A549 (cell line): ENCODE data around the gene ZNF526. TPM values are rescaled to one million over a fixed set of nuclear protein-coding genes. Genes with fewer than 3 reads are reported as not detected.

Experiments used
- BHLHE40 ChIP-seq: IDR thresholded peaks from 2 replicates; pipeline ENCODE4 v1.6.1; 2012; ENCODE audit warnings: low read depth, low read length, inconsistent platforms
- CHD2 ChIP-seq: fragments of 150-350 bp; IDR thresholded peaks from 2 replicates; pipeline ENCODE4 v1.6.1; 2014; ENCODE audit warnings: low read length; ENCODE audit not compliant: partially characterized antibody
- CTCF ChIP-seq: fragments of >200 bp; sonication (Bioruptor Twin); formaldehyde crosslinking; IDR thresholded peaks from 3 replicates; pipeline ENCODE4 v1.5.1; 2016
- FOSL2 ChIP-seq, 2 experiments: fragments of 450-650 bp in 1 of 2; fragments of >200 bp in 1 of 2; sonication (Bioruptor Twin) in 1 of 2; formaldehyde crosslinking; IDR thresholded peaks; 2 replicates each; pipeline versions ENCODE4 v1.5.0 to v1.6.1; 2016 to 2020; ENCODE audit warnings: mild to moderate bottlenecking in 1 of 2, moderate library complexity in 1 of 2
- FOXS1 ChIP-seq: fragments of 250-450 bp; sonication (Bioruptor Pico); IDR thresholded peaks from 2 replicates; pipeline ENCODE4 v1.5.0; 2020; ENCODE audit warnings: mild to moderate bottlenecking, moderate library complexity
- HDAC2 ChIP-seq: fragments of 200-600 bp; sonication (generic); IDR thresholded peaks from 2 replicates; pipeline ENCODE4 v1.6.1; 2016
- HEYL ChIP-seq: fragments of 250-450 bp; sonication (Bioruptor Pico); IDR thresholded peaks from 2 replicates; pipeline ENCODE4 v1.8.0; 2021; ENCODE audit warnings: mild to moderate bottlenecking, moderate library complexity
- HMGXB4 ChIP-seq: fragments of 250-450 bp; sonication (Bioruptor Pico); IDR thresholded peaks from 2 replicates; pipeline ENCODE4 v1.5.0; 2021; ENCODE audit warnings: mild to moderate bottlenecking, moderate library complexity, borderline replicate concordance
- HOXB5 ChIP-seq: fragments of 250-450 bp; sonication (Bioruptor Pico); IDR thresholded peaks from 2 replicates; pipeline ENCODE4 v1.5.0; 2020; ENCODE audit warnings: mild to moderate bottlenecking, moderate library complexity
- JUN ChIP-seq, 2 experiments: fragments of >200 bp; sonication (Bioruptor Twin); formaldehyde crosslinking; IDR thresholded peaks; 2 replicates in 1 of 2; 3 replicates in 1 of 2; pipeline ENCODE4 v1.6.1; 2016 to 2017
- KDM5A ChIP-seq: fragments of 200-600 bp; sonication (generic); IDR thresholded peaks from 2 replicates; pipeline ENCODE4 v1.6.1; 2016; ENCODE audit warnings: antibody characterized with exemption, mild to moderate bottlenecking
- MAFK ChIP-seq: fragments of 450-650 bp; IDR thresholded peaks from 2 replicates; pipeline ENCODE4 v1.6.1; 2014; ENCODE audit not compliant: partially characterized antibody
- MAX ChIP-seq: IDR thresholded peaks from 2 replicates; pipeline ENCODE4 v1.6.1; 2012
- NFE2L2 ChIP-seq: fragments of 150-350 bp; conservative IDR thresholded peaks from 2 replicates; pipeline ENCODE4 v1.6.1; 2014; ENCODE audit warnings: low read length
- NR3C1 ChIP-seq: fragments of >200 bp; sonication (Bioruptor Twin); formaldehyde crosslinking; IDR thresholded peaks from 3 replicates; pipeline ENCODE4 v1.6.1; 2017
- RARB ChIP-seq: fragments of 250-450 bp; sonication (Bioruptor Pico); IDR thresholded peaks from 2 replicates; pipeline ENCODE4 v1.8.0; 2021; ENCODE audit warnings: mild to moderate bottlenecking, moderate library complexity
- RCOR1 ChIP-seq: fragments of 150-350 bp; IDR thresholded peaks from 2 replicates; pipeline ENCODE4 v1.6.1; 2014; ENCODE audit warnings: antibody characterized with exemption, low read length, low read depth
- REST ChIP-seq: fragments of 200-600 bp; sonication (generic); IDR thresholded peaks from 2 replicates; pipeline ENCODE4 v1.6.1; 2016; ENCODE audit warnings: antibody characterized with exemption, mild to moderate bottlenecking, moderate library complexity
- SMC3 ChIP-seq: fragments of >200 bp; sonication (Bioruptor Twin); formaldehyde crosslinking; IDR thresholded peaks from 3 replicates; pipeline ENCODE4 v1.6.1; 2018; ENCODE audit warnings: inconsistent platforms
- polyA plus RNA-seq, 4 experiments: library from polyadenylated mRNA; depleted of rRNA in 3 of 4; stranded (reverse); fragments of >200 nt; fragmentation: RNase III in 1 of 4; extraction: RNeasy Plus Mini Kit Qiagen cat#74134 plus additional on column Dnase treatment in 1 of 4; gene quantifications; 2 replicates in 3 of 4; 3 replicates in 1 of 4; pipeline ENCODE4 v1.2.3, GENCODE V29; 2011 to 2017
- TF ChIP-seq, protein P1 (sequence below): fragments of >200 bp; sonication (Bioruptor Twin); formaldehyde crosslinking; IDR thresholded peaks from 2 replicates; pipeline ENCODE4 v1.6.1; 2016
- TF ChIP-seq, protein P2 (sequence below): IDR thresholded peaks from 2 replicates; pipeline ENCODE4 v1.6.1; 2012; ENCODE audit warnings: low read depth, borderline replicate concordance

Gene ZNF526
- polyA plus RNA-seq, 2 of the 4 experiments (the other 2 are of a cell fraction) = 7.1 to 12.9 TPM

DNA sequence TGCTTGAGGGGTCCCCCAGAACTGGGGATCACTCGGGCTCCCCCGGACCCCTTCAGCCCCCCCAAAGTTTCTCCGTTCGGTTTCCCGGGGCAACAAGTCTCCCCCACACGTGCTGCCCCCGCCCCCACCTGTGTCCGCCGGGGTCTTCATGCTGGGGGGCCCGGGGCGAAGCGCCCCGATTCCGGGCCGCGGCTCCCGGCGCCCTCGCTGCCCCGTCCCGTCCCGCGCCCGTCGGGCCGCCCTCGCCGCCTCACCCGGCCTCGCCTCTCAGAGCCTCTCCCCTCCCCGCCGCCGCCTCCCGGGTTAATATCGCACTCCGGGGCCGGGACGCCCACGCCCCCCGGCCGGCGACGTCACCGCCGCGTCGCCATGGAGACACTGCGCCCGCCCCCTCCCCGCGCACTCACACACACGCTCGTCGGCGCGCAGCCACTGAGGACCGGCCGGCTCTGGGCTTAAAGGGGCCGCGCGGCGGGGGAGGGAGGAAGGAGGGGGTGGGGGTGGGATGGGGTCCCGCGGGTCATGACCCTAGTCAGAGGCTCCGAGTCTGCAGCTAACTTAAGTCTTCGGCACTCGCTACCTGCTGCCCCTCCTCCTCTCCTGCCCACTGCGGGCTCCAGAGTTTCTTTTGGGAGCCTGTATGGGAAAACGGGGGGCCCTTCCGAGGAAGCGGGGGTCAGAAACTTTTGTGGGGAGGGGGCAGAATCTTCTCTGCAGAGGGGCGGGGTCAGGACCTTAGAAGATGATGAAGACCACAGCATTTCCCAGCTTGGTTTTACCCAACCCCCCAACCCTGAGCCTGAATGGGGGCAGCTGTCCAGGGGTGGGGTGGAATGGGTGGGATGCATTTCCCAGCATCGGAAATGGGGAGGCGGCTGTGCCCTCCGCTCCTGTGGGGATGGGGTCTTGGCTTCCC, 35.0 kb downstream of the ZNF526 start, which contains the start of gene ERF (continued):
- TF ChIP-seq HMGXB4 (CRISPR knock-in tag) = no peak
- no peak for TF ChIP-seq HDAC2
- no peak for TF ChIP-seq FOSL2 (IDR thresholded peaks at IDR 0.05)
- peak; percentile 49; the same call in 1 of the 2 replicates for TF ChIP-seq FOSL2 (CRISPR knock-in tag; IDR thresholded peaks at IDR 0.05)
- TF ChIP-seq KDM5A = no peak
- TF ChIP-seq SMC3 = 0 out of 3 replicates have a peak, but pooled peaks have one; percentile 13
- no peak for TF ChIP-seq MAFK
- peak; percentile 95 to 97; a peak in 4 of 5 replicates for TF ChIP-seq JUN (IDR thresholded peaks at IDR 0.05)
- no peak for TF ChIP-seq RARB
- TF ChIP-seq REST = no peak
- TF ChIP-seq RCOR1 = no peak
- TF ChIP-seq HOXB5 (CRISPR knock-in tag) = no peak
- no peak for TF ChIP-seq NR3C1
- no peak for TF ChIP-seq BHLHE40
- TF ChIP-seq, protein P1, sequence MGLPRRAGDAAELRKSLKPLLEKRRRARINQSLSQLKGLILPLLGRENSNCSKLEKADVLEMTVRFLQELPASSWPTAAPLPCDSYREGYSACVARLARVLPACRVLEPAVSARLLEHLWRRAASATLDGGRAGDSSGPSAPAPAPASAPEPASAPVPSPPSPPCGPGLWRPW = no peak
- TF ChIP-seq, protein P2, sequence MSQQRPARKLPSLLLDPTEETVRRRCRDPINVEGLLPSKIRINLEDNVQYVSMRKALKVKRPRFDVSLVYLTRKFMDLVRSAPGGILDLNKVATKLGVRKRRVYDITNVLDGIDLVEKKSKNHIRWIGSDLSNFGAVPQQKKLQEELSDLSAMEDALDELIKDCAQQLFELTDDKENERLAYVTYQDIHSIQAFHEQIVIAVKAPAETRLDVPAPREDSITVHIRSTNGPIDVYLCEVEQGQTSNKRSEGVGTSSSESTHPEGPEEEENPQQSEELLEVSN = 0 out of 2 replicates have a peak, but pooled peaks have one; percentile 11
- TF ChIP-seq HEYL (CRISPR knock-in tag) = no peak
- TF ChIP-seq MAX = peak; percentile 6; the same call in 1 of the 2 replicates
- no peak for TF ChIP-seq CTCF
- no peak for TF ChIP-seq CHD2
- no peak for TF ChIP-seq FOXS1
- TF ChIP-seq NFE2L2 = no peak
- TF ChIP-seq, all 56 proteins: peak for 12
